Kidney glomerular epithelial cell (primary cell): ENCODE data around the gene UGDH.
A peak's percentile ranks its signal among the peaks of the same experiment; 100 is the strongest.
"Not testable (repeated sequence)": the region's sequence is repeated elsewhere in the genome, so short reads cannot be mapped to it uniquely, and the experiment has no call there.

Source experiments
- DNase-seq: peaks from one replicate; lab custom pipeline; 2025; lab: John Stamatoyannopoulos, UW

UGDH gene

DNA sequence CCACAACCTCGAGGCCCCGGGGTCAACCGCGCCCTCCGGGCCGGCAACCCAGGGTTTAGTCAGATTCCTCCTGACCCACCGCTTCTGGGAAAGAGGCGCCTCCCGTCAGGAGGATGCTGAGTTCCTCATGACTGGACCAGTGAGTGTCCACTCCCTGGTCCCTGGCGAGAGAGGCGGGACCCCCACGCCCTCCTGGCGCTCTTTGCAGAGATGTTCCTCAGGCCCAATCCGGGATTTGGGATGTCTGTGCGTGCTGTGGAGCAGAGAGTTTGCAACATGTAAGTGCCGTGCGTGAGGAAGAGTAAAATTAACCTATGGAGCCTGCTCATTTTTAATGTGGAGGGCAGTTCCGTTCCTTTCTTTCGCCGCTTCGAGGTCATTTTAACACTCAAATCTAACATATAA is 824 bp upstream of the UGDH start:
- no peak for DNase-seq

DNA sequence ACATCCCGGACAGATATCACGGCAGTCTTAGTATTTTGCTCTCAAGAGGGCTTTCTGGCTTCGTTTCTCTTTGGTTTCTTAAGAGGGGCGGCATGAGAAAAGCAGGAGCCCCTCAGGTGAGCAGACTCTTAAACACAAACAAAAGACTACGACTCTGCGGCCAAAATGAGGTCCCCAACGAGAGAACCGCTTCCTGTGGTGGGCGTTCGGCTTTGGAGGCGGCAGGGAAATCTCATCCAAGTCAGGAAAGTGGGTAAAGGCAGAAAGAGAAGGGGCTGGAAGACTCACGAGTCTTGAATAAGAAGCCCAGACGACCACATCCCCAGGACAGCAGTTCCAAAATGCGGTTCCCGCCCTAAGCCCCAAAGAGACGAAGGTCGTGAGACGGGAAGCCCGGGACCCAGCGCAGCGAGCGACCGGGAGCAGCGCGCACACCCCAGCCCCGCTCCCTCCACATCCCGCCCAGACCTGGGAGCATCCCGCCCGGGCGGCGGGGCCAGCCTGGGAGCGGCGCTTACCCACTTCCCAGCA is 409 bp downstream of the UGDH start:
- no peak for DNase-seq

DNA sequence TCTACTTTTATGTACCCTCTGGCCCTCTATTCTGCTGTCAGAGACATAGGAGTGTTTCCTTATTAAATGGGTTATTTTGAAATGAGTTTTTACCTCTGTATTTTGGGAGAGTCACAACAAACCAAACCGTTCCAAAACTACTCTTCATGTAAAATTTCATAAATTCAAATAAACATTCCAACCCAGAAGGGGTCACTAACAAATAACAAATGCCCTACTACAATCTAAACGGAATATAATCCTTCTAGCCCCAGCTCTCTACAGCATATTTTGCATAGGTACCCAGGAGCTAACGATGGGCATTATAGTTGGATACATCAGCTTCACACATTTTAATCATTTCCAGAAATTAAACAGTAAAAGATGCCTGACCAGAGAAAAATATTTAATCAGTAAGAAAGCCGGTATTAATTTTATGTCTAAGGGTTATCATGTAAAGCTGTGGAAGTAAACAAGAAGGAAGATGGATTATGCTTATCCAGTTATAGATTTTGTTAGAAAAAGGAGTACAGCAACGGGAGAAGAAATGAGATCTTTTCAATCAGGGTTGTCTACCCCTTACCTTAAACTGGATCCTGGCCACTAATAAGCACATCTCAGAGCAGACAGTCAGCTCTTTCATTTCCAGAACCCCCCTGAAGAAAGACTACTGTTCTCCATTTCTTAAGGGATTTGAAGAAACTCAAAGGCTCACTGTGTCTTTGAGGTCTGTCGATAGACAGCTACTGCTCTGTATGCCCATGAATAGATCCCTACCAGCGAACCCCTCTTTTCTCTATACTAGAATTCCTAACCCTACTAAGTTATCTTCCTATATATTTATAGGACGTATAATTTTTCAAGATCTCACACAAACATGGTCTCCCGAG is 1.2 kb downstream of the UGDH start:
- DNase-seq = peak; percentile 36

DNA sequence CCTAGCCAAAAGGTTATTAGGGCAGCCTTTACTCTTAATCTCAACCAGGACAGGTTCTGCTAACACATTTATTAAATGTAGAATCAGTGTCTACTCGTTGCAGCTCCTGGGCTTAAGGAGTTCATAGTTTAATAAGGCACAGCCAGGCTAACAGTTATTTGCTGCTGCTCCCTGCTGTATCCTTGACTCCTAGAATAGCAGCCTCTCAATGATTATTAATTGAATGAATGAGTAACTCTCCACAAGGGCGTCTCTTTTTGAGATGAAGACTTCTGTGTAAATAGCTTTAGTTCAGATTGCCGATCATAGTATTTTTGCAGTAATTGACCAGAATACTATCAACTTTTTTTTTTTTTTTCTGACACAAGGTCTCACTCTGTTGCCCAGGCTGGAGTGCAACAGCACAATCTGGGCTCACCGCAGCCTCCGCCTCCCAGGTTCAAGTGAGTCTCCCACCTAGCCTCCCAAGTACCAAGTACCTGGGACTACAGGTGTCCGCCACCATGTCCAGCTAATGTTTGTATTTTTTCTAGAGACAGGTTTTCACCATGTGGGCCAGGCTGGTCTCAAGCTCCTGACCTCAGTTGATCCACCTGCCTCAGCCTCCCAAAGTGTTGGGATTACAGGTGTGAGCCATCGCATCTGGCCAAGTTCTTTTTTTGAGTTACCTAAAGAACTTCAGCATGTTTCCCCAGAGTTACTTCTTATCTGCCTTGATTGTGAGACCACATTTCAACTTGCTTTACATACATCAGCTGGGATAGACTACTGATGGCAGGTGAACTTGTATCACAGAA is 2.9 kb downstream of the UGDH start:
- no peak for DNase-seq

DNA sequence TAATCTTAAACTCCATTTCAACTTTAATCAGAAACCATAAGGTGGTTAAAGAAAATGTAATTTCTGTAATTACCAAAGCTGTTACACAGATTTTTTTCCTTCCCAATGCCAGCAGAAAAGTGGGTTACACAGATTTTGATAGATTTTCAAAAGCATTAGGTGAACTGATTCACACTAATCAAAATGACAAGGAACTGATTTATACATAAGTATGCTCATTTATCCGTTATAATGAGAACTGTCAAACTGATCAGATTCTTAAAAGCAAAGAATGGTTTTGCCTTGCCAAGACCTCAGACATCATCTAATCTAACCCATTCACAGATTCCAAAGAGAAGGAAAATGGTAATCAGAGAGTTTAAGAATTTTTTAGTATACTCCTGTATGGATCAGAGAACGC is 5.2 kb downstream of the UGDH start:
- DNase-seq = no peak

DNA sequence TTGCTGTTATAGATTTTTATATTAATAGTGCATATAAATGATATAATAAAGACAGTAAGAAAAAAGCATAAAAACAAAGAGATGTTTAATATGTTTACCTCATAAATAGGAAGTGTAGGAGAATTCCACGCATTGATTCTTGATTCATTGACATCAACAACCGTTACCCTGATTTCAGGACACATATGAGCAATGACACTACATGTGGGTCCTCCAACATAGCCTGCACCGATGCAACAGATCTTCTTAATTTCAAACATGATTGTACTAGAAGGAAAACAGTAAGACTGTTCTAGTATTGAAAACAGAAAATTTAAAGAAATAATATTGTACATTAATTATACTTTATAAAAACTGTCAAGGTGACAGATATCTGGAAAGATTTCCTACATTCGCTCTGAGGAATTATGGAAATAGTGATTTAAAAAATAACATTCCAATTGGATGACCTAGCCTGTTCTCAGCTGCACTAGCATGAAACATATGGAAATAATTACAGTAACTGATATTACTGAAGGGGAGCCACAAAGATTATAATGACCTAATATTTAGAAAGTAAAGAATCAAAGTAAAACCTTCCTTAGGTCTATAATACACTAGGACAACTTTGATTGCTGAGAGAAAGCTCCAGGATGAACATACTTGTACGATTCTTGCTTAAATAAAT is 5.9 kb downstream of the UGDH start:
- DNase-seq = no peak

DNA sequence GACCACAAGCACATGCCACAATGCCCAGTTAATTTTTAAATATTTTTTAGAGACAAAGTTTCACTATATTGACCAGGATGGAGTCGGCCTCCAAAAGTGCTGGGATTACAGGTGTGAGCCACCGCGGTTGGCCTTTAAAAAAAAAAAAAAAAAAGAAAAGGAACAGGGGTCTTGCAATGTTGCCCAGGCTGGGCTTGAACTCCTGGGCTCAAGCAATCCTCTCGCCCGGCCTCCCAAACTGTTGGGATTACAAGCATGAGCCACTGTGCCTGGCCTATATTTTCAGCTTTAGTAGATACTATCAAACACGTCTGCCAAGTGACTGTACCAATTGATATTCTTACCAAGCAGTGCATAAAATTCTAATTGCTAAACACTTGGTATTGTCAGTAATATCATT is 8.8 kb downstream of the UGDH start:
- no peak for DNase-seq

DNA sequence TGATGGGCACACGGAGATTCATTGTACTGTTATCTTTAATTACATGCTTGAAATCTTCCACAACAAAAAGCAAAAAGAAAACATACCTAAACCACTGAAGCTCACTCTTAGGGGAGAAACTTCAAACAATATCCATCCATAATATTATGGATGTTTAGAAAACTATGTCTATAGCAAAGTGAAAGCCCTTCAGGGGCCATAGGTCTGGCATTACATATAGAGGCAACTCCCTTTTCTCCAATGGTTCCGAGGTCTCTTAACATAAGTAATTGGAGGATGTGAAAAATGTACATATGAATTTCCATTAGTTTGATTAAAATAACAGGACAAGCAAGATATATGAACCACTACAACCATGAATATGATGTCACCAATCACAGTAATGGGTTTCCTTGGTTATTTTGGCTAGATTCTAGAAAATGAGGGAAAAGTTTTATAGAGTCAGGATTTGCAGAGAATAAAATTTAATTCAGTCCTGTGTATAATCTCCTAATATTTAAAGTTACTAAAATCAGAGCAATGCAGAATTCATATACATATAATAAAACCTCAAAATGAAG is 10.8 kb downstream of the UGDH start:
- DNase-seq = no peak

DNA sequence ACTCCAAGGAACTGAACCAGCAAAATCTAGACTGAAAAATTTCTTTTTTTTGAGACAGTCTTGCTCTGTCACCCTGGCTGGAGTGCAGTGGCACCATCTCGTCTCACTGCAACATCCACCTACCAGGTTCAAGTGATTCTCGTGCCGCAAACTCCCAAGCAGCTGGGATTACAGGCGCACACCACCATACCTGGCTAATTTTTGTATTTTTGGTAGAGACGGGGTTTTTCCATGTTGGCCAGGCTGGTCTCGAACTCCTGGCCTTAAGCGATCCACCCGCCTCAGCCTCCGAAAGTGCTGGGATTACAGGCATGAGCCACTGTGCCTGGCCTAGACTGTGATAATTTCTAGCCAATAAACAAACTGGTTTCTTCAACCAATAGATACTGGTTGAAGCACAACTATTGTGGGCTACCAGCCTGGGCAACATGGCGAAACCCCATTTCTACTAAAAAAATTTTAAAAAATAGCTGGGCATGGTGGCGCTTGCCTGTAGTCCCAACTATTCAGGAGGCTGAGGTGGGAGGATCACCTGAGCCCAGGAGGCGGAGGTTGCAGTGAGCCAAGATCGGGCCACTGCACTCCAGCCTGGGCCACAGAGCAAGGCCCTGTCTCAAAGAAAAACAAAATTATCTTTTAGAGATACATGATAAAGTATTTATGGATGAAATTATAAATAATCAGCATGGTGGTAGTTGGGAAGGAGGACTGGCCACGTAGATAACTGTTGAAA is 11.4 kb downstream of the UGDH start:
- DNase-seq = not testable (repeated sequence)

DNA sequence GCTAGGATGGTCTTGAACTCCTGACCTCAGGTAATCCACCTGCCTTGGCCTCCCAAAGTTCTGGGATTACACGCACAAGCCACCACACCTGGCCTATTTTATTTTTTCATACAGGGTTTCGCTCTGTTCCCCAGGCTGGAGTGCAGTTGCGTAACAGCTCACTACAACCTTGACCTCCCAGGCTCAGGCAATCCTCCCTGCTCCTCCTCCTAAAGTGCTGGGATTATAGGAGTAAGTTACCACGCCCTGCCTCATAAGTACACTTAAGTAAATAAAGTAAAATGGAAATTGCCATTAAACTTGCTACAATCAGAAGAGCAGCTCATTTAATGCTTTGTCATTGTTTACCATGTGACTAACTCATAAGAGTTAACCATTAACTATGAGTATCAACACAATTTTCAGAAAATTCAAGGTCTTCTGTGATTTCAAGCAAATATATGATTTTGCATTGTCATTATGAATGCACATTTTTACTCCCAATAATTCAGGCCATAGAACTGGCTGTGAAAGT is 12.3 kb downstream of the UGDH start:
- peak; percentile 57 for DNase-seq

DNA sequence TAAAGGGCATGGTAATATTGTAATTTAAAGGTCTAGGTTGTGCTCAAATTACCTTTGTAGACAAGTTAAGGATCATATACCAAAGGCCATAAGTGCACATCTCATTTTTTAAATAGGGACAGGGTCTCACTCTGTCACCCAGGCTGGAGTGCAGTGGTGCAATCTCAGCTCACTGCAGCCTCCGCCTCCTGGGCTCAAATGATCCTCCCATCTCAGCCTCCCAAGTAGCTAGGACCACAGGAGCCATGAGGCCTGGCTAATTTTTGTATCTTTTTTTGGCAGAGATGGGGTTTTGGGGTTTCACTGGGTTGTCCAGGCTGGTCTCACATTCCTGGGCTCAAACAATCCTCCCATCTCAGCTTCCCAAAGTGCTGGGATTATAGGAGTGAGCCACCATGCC is 13.0 kb downstream of the UGDH start:
- DNase-seq = not testable (repeated sequence)

DNA sequence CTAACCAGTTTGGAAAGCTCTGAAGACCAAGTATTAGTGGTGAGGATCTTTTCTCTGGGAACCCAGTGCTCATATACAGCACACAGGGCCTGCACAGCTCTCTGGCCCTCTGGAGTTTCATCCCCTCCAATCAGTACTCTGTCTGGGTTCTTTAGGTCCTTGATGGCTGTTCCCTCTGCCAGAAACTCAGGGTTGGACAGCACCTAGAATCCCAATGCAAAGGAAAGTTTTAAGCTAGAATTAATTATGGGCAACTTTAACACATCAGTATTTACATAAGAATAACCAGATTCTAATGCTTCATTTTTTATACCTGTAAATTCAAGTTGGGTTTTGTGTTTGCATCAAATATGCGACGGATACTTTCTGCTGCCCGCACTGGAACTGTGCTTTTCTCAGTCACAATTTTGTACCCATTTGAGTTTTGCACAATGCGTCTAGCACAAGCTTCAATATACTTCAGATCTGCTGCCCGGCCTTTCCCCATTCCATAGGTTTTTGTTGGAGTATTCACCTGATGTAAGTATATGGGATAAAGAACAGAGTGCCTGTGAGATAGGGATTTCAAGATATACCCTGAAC is 16.8 kb downstream of the UGDH start:
- no peak for DNase-seq

DNA sequence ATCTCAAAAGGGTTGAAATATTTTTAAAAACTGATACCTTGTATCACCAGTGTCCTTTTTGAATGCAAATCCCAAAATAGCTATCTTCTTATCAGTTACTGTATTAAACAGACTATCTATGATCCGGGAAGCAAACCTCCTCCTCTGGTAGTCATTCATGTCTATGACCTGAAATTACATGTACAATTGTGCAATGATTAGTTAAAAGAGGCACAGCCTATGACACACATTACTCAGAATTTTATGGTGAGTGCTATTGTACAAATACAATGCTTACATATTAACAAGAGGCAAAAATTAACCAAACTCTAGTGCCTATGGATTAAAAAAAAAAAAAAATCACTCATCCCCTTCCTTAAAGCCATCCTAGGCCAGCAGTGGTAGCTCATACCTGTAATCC is 21.7 kb downstream of the UGDH start:
- no peak for DNase-seq

DNA sequence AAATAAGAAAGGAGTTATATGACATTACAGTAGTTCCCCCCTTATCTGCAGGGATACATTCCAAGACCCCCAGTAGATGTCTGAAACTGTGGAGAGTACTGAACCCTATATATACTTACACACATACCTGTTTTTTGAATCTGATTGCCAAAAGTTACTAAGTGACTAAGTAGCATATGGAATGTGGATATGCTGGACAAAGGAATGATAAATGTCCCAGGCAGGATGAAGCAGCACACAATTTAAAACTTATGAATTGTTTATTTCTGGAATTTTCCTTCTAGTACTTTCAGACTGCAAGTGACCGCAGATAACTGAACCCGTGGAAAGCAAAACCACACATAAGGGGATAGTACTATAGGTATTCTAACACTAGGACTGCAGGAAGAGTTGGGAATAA is 22.7 kb downstream of the UGDH start:
- DNase-seq = no peak

DNA sequence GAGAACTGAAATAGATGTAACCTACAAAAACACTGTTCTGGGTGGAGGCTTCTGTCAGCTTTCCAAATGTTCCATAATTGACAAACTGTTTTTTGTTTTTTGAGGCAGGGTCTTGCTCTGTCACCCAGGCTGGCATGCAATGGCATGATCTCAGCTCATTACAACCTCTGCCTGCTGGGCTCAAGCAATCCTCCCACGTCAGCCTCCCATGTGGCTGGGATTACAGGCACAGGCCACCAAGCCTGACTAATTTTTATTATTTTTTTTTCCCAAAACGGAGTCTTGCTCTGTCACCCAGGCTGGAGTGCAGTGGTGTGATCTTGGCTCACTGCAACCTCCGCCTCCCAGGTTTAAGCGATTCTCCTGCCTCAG is 24.6 kb downstream of the UGDH start:
- not testable (repeated sequence) for DNase-seq

DNA sequence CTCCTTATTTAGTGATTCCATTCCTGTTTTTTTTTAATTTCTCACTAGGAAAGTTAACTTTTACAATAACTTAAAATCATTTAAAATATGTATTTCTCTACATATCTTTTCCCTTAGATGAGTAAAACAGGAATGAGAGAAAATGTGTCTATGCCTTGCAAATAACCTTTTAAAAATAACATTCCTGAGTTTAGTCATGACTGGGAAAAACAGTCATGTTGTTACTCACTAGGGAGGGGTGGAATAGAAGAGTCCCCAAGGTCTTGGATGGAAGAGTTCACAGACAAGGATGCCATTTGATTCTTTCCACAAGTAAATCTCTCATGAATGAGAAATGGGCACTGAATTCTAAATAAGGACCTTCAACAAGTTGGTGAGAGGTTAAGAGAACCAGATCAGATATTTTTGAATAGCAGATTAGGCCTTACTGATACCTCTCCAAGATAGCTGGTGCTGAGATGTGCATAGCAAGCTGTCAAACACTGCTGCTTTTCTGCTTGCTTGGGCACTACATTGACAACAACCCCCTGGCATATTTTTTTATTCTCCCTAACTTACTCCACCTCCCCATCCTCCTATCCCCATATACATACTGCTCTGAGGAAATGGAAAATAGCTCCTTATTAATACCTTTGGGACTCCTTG is 25.1 kb downstream of the UGDH start:
- peak; percentile 85 for DNase-seq

DNA sequence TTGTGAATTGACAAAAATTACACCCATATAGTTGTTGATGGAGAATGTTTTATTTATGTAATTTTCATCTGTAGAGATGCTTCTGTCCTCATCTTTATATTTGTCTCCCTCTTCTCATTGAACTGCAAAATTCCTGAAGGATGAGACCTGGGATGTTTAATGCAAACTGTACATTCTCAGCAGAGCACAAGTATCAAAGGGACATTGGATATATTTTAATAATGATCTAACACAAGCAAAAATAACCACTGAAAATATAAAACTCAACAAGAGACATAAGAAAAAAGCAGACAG is 28.6 kb downstream of the UGDH start:
- no peak for DNase-seq

DNA sequence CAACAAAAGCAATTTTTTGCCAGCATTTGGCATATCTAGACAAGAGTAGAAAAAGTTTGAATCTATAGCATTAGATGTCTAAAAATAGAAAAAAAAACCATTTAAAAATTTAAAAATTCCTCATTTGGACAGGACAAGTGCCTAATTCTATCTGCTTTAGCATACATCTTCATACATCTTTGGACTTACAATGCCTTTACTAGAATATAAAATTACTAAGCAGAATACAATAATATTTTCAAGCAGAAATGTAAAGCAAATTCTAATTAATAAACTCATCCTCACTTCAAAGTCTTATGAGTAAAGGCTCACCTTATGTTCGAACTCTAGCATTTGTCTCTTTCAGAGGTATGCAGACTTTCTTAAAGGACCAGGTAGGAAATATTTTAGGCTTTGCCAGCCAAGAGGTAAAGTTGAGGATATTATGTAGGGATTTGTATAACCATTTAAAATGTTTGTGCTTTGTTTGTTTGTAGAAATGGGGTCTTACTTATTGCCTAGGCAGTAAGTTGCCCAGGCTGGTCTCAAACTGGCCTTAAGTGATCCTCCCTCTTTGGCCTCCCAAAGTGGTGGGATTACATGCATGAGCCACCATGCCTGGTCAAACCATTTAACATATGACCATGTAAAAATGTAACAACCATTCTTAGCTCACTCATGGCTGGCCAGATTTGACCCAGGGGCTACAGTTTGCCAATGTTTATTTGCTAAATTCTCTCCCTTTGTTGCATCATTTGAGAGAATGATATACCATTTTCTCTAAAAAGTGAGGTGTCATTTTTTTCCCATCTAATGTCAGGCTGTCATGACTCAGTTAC is 29.1 kb downstream of the UGDH start:
- DNase-seq = no peak

DNA sequence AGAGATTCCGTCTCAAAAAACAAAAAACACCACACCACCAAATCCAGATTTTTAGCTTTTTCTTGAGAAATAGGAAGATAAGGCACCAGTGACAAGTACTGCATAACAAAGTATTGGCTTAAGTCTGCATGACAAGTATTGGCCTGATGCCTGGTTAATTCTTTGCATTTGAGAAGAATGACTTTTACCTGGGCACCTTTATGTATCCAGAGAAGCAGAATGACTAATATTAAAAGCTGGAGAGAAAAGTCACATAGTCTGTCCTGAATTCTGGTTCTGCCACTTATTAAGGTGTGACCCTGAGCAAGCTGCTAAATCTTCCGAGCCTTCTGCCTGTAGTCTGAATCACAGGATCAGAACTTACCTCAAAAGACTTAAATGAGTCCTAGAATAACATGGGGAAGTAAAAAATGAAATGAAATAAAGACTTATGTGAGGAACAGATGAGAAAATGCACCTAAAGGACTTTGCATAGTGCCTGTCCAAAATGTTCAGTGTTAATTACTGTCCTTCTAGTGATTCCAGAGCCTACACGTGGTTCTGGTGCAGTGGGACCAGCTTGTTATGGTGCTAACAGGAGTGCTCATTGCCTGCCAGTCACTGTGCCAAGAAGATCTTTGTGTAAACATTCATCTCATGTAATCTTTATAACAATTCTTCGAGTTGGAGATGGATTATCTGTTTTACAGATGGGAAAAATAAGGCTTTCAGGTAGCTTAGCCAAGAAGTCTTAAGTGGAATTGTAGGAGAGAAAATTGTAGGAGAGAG is 31.6 kb downstream of the UGDH start:
- no peak for DNase-seq
